Endothelial cell of umbilical vein (primary cell): ENCODE data around the gene DAPK2. TPM values are rescaled to one million over a fixed set of nuclear protein-coding genes. Genes with fewer than 3 reads are reported as not detected.

ENCODE experiments used
- BruUV-seq: library from RNA; stranded (reverse); fragments of 400-500 nt; replicated peaks from 2 replicates; lab custom pipeline; 2021; lab: Mats Ljungman, UMichigan
- CTCF ChIA-PET: fragments of 300-600, 350-600 bp; sonication (Branson Sonifier 250); formaldehyde crosslinking; loops from one replicate; lab custom pipeline; 2021; ENCODE audit warnings: antibody characterized with exemption, inconsistent platforms; lab: Charles Lee
- POLR2A ChIA-PET: fragments of 300-600, 350-600 bp; sonication (Branson Sonifier 250); formaldehyde crosslinking; loops from one replicate; lab custom pipeline; 2021; ENCODE audit warnings: antibody characterized with exemption, inconsistent platforms; lab: Charles Lee
- DNase-seq: peaks from one replicate; pipeline ENCODE4 v3.0.0-alpha.2; 2011; ENCODE audit warnings: low read depth, low spot score
- FAIRE-seq: peaks from 2 replicates; lab custom pipeline; 2011; peaks lifted over from hg19 to GRCh38; lab: Jason Lieb, UNC
- H2AFZ ChIP-seq: 2 replicates; pipeline ENCODE4 v1.6.0; 2012; ENCODE audit warnings: low read depth, low read length, control low read depth, inconsistent platforms
- H3K27ac ChIP-seq: 2 replicates; pipeline ENCODE4 v1.5.1; 2011; ENCODE audit warnings: low read depth, mild to moderate bottlenecking, control low read depth, low read length, moderate library complexity; ENCODE audit not compliant: insufficient read depth
- H3K27me3 ChIP-seq, 2 experiments: 2 replicates each; pipeline versions ENCODE4 v1.6.0 to v1.6.1; 2011; ENCODE audit warnings: low read length in 2 of 2, mixed read lengths in 1 of 2; ENCODE audit not compliant: control insufficient read depth in 2 of 2, insufficient read depth in 2 of 2
- H3K36me3 ChIP-seq, 2 experiments: 2 replicates in 1 of 2; 3 replicates in 1 of 2; pipeline ENCODE4 v1.5.1; 2011; ENCODE audit warnings: low read length in 2 of 2, mild to moderate bottlenecking in 1 of 2, moderate library complexity in 1 of 2; ENCODE audit not compliant: control insufficient read depth in 2 of 2, insufficient read depth in 2 of 2; ENCODE audit errors: extremely low read depth in 1 of 2
- H3K4me1 ChIP-seq: 3 replicates; pipeline ENCODE4 v1.5.1; 2011; ENCODE audit warnings: mild to moderate bottlenecking, low read length; ENCODE audit not compliant: control insufficient read depth, insufficient read depth; ENCODE audit errors: extremely low read depth
- H3K4me2 ChIP-seq: 2 replicates; pipeline ENCODE4 v1.6.1; 2011; ENCODE audit warnings: low read length, control low read depth, mixed read lengths; ENCODE audit not compliant: insufficient read depth
- H3K4me3 ChIP-seq, 3 experiments: fragments of 200-600 bp in 1 of 3; sonication (generic), shearing (Covaris generic) in 1 of 3; replicated peaks in 1 of 3; 2 replicates each; pipeline ENCODE4 v1.5.1; 2011 to 2016; ENCODE audit warnings: control low read depth in 3 of 3, low read length in 3 of 3, mild to moderate bottlenecking in 2 of 3, inconsistent platforms in 1 of 3, low read depth in 1 of 3, moderate library complexity in 1 of 3; ENCODE audit not compliant: insufficient read depth in 1 of 3
- H3K79me2 ChIP-seq: 2 replicates; pipeline ENCODE4 v1.6.0; 2012; ENCODE audit warnings: low read length, inconsistent platforms; ENCODE audit not compliant: control insufficient read depth, insufficient read depth
- H3K9ac ChIP-seq: replicated peaks from 2 replicates; pipeline ENCODE3; 2011; ENCODE audit warnings: low read length, control low read depth; ENCODE audit not compliant: insufficient read depth; ENCODE audit errors: extremely low read depth
- H3K9me1 ChIP-seq: replicated peaks from 3 replicates; pipeline ENCODE4 v1.6.0; 2011; ENCODE audit warnings: mild to moderate bottlenecking, low read length; ENCODE audit not compliant: control insufficient read depth, insufficient read depth; ENCODE audit errors: extremely low read depth
- H3K9me3 ChIP-seq: replicated peaks from 2 replicates; pipeline ENCODE4 v1.5.1; 2012; ENCODE audit warnings: low read length, inconsistent platforms; ENCODE audit not compliant: control insufficient read depth, insufficient read depth
- H4K20me1 ChIP-seq: replicated peaks from 2 replicates; pipeline ENCODE3; 2011; ENCODE audit warnings: mild to moderate bottlenecking, low read length; ENCODE audit not compliant: control insufficient read depth, insufficient read depth; ENCODE audit errors: extremely low read depth
- EZH2 ChIP-seq: IDR thresholded peaks from 2 replicates; pipeline ENCODE4 v1.6.1; 2012; ENCODE audit warnings: borderline replicate concordance, low read depth, mild to moderate bottlenecking, moderate library complexity, low read length, inconsistent platforms; ENCODE audit not compliant: severe bottlenecking
- FOS ChIP-seq: IDR thresholded peaks from 2 replicates; pipeline ENCODE4 v1.6.1; 2011; ENCODE audit warnings: mild to moderate bottlenecking, low read length, moderate library complexity, borderline replicate concordance; ENCODE audit not compliant: insufficient read depth
- JUN ChIP-seq: IDR thresholded peaks from 2 replicates; pipeline ENCODE4 v1.6.1; 2011; ENCODE audit warnings: borderline replicate concordance, low read depth; ENCODE audit not compliant: insufficient read length, insufficient read depth
- POLR2A ChIP-seq: IDR thresholded peaks from 2 replicates; pipeline ENCODE4 v1.6.1; 2012; ENCODE audit warnings: low read depth, mild to moderate bottlenecking, control low read depth, low read length
- POLR2AphosphoS5 ChIP-seq: IDR thresholded peaks from 2 replicates; pipeline ENCODE4 v1.6.1; 2012; ENCODE audit warnings: low read depth, mild to moderate bottlenecking, control low read depth, low read length, moderate library complexity; ENCODE audit not compliant: insufficient read depth
- dilution Hi-C: fragments of 300-500 bp; cut with MboI; formaldehyde crosslinking; loops from one replicate; pipeline ENCODE4 v1.15.0; 2019; ENCODE audit warnings: low sequenced_read_pairs; ENCODE audit not compliant: extremely low pct_ligation_motif_present
- intact Hi-C: fragments of 100-400 bp; cut with micrococcal nuclease; formaldehyde crosslinking; loops from one replicate; pipeline ENCODE4 v1.10.0; 2022
- polyA plus RNA-seq, 4 experiments: library from polyadenylated mRNA; depleted of rRNA in 3 of 4; stranded (reverse) in 3 of 4; unstranded in 1 of 4; fragments of >200 nt; gene quantifications; 2 replicates each; pipeline versions ENCODE4 v1.2.1 to v1.2.3, GENCODE V29; 2011 to 2012; ENCODE audit warnings: missing spikeins in 1 of 4
- total RNA-seq: library from RNA; stranded (reverse); gene quantifications from 2 replicates; pipeline ENCODE4 v1.2.3, GENCODE V29; 2021
- TF ChIP-seq, protein P1 (sequence below): IDR thresholded peaks from 2 replicates; pipeline ENCODE4 v1.6.1; 2011; ENCODE audit not compliant: insufficient read depth, insufficient read length
- TF ChIP-seq, protein P2 (sequence below), 2 donors: IDR thresholded peaks; 1 replicate in 1 of 2; 2 replicates in 1 of 2; pipeline ENCODE4 v1.5.1; 2011; ENCODE audit warnings: low read length in 2 of 2, mild to moderate bottlenecking in 2 of 2, moderate library complexity in 2 of 2, control low read depth in 1 of 2, inconsistent platforms in 1 of 2, low read depth in 1 of 2; ENCODE audit not compliant: insufficient read depth in 1 of 2; ENCODE audit errors: extremely low read depth in 1 of 2

The DAPK2 gene
- total and polyA plus RNA-seq, 2 donors (not counting 3 experiments of a cell fraction or from before 2014, with no cell fraction given): 2.8 to 6.7 TPM

DNA sequence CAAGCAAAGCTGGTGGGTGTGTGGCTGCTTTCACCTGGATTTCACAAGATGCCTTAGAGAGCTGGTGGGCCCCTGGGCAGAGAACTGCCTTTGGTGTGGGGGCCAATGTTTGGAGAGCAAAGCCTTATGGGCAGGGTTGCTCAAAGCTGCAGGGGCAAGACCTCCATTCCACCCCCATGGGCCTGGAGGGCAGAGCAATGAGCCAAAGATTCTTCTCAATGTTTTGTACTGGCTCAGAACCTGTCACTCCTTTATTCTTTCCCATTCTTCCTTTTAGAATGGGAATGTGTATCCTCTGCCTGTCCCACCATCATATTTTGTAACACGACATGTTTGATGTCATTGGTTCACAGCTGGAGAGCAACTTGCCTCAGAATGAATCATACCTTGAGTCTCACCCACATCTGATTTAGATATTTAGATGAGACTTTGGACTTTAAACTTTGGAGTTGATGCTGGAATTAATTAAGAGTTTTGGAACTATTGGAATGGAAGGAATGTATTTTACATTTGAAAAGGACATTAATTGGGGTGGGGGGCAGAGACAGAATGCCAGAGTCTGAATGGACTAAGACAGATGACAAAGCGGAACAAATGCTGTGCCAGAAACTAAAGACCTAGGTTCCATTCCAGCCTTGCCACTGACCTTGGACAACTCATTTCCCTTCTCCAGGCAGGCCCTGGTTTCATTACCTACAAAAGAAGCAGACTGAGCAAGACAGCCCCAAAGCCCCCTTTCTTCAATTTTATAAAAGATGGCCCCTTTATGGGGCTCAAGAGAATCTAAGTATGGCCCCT lies 72.9 kb downstream of the DAPK2 start:
- dilution Hi-C loops: no loop called here
- no peak overlapping the region for H3K9ac ChIP-seq
- no peak overlapping the region for H3K4me2 ChIP-seq
- no peaks in the 10 kb centered on the region for H4K20me1 ChIP-seq
- H3K79me2 ChIP-seq: no peaks in the 10 kb centered on the region
- TF ChIP-seq POLR2AphosphoS5 (no peak), POLR2A (no peak), EZH2 (no peak), FOS (no peak), JUN (no peak)
- TF ChIP-seq, protein P1, sequence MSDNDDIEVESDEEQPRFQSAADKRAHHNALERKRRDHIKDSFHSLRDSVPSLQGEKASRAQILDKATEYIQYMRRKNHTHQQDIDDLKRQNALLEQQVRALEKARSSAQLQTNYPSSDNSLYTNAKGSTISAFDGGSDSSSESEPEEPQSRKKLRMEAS: no peak
- TF ChIP-seq, protein P2, sequence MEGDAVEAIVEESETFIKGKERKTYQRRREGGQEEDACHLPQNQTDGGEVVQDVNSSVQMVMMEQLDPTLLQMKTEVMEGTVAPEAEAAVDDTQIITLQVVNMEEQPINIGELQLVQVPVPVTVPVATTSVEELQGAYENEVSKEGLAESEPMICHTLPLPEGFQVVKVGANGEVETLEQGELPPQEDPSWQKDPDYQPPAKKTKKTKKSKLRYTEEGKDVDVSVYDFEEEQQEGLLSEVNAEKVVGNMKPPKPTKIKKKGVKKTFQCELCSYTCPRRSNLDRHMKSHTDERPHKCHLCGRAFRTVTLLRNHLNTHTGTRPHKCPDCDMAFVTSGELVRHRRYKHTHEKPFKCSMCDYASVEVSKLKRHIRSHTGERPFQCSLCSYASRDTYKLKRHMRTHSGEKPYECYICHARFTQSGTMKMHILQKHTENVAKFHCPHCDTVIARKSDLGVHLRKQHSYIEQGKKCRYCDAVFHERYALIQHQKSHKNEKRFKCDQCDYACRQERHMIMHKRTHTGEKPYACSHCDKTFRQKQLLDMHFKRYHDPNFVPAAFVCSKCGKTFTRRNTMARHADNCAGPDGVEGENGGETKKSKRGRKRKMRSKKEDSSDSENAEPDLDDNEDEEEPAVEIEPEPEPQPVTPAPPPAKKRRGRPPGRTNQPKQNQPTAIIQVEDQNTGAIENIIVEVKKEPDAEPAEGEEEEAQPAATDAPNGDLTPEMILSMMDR (IDR thresholded peaks at IDR 0.05; ENCODE audit: extremely low read depth in 1 of 2, insufficient read depth in 1 of 2, low read depth in 1 of 2, low read length in 2 of 2): no peak
- no peaks in the 10 kb centered on the region for H3K36me3 ChIP-seq
- H3K27me3 ChIP-seq: peaks cover 0 to 2% of the 10 kb centered on the region in 2 experiments
- H3K27ac ChIP-seq: no peak overlapping the region
- no peaks in the 10 kb centered on the region for H3K9me3 ChIP-seq
- ChIA-PET POLR2A (no interaction called here), CTCF (no interaction called here)
- H3K4me1 ChIP-seq: peaks cover 5% of the 10 kb centered on the region
- FAIRE-seq: no peak
- no peak overlapping the region for H3K4me3 ChIP-seq
- no peak overlapping the region for H2AFZ ChIP-seq
- no TSS peak for BruUV-seq
- DNase-seq: no peak
- intact Hi-C loops: no loop called here
- no peaks in the 10 kb centered on the region for H3K9me1 ChIP-seq
